AG09319 (cell line): ENCODE results near the gene MLLT1.

Experiments
- DNase-seq: peaks from one replicate; pipeline ENCODE4 v3.0.0-alpha.2; 2010; ENCODE audit warnings: low read depth; ENCODE audit errors: extremely low read depth
- CTCF ChIP-seq: IDR thresholded peaks from 2 replicates; pipeline ENCODE4 v1.5.1; 2011; ENCODE audit warnings: low read depth, mild to moderate bottlenecking, inconsistent platforms, low read length, moderate library complexity

The MLLT1 gene

GRCh38 chr19:6210721-6211600 lies 68.8 kb downstream of the MLLT1 start:
- no peak for TF ChIP-seq CTCF
- DNase-seq = no peak

- DNase-seq = no peak
- no peak for TF ChIP-seq CTCF
Measured at GRCh38 chr19:6210091-6210490, 69.7 kb downstream of the MLLT1 start.

DNA sequence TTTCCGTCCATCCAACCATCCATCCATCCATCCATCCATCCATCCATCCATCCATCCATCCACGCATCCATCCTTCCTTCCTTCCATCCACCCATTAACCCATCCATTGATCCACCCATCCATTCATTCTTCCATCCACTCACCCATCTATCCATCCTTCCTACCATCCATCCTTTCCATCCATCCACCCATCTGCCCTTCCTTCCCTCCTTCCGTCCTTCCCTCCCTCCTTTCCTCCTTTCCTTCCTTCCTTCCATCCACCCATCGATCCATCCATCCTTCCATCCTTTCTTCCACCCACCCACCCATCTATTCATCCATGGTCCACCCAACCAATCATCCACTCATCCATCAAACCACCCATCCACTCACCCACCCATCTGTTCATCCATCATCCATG lies 70.1 kb downstream of the MLLT1 start:
- DNase-seq = no peak
- TF ChIP-seq CTCF = no peak

DNA sequence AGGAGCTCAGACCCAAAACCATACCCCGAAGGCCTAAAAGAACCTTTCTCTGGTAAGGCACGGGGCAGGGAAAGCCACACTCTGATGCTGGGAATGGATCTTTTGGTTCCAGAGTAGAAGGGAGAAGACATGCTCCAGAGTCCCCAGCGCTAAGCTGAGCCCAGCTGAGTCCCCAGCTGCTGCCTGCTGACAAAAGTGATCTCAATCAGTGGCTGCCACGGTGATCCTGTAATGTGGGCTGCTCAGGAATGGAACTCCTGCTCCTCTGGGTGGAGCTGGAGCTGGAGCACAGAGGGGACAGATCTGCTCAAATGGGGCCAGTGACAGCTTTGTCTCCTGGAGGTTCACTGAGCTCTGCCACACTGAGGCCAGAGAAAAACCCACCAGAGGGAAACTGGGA lies 70.5 kb downstream of the MLLT1 start:
- DNase-seq = no peak
- no peak for TF ChIP-seq CTCF

- no peak for TF ChIP-seq CTCF
- no peak for DNase-seq
Measured at GRCh38 chr19:6204866-6205723, 74.7 kb downstream of the MLLT1 start.

DNA sequence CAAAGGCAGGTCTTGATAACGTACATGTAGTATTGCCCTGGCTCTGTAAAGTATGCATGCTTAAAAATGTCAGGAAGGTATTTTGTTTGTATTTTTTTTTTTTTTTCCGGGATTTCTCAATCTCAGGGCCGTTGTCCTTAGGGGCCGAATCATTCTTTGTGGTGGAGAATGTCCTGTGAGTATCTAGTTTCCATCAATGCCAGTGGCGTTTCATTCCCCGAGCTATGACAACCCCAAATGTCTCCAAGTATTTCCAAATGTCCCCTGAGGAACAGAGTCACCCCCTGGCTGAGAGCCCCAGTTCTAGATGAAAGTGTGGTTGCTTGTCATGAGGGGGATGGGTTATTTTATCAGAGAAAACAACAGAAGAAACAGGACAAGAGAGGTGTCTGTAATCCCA lies 75.6 kb downstream of the MLLT1 start:
- DNase-seq = no peak
- TF ChIP-seq CTCF = no peak
